GM08714 (cell line): Measurements from ENCODE around the gene TOR3A.

Experiments used
- H3K4me3 ChIP-seq: fragments of 200-500 bp; sonication (Bioruptor generic); 2 replicates; pipeline ENCODE4 v1.5.1; 2014; ENCODE audit warnings: mild to moderate bottlenecking, low read length, inconsistent platforms
- ZNF274 ChIP-seq: IDR thresholded peaks from 2 replicates; pipeline ENCODE4 v1.6.1; 2012; ENCODE audit warnings: mild to moderate bottlenecking, low read depth, low read length

The TOR3A gene

GRCh38 chr1:179141592-179142251 lies 59.9 kb downstream of the TOR3A start:
- H3K4me3 ChIP-seq, result no peak overlapping the region
- no peak for TF ChIP-seq ZNF274

DNA sequence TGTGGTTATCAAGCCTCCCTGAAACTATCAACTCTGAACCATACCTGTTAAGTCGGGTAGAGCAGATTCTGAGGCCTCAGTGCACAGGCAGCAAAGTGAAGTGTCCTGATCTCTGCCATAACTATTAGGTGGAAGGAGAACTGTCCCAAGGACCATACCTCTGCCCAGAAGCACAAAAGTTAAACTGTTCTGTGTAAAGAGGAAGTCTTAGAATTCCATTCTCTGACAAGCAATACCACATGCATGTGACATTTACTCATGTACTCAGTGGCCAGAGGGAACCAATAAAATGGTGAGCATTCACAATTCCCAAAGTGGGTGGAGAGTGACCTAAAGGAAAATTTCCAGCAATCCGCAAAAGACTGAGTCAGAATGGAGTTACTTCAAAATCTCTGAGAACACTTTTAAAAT lies 61.0 kb downstream of the TOR3A start:
- TF ChIP-seq ZNF274, result no peak
- H3K4me3 ChIP-seq, result no peak overlapping the region

DNA sequence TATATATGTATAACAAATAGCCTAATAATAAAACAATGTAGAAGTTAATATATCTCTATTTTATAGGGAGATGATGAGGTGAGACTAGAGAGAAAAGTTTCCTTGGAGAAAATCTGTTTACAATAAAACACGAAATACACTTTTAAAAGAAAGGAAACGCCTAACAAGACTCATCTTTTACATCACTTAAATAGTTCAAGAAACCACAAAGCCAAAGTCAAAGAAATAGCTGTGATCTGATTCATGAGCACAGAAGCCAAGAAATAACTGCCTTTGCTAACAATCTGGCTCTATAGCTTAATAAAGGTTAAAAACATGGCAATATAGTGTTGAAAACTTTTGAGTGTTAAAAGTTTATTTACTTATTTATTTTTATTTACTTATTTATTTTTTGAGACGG lies 61.5 kb downstream of the TOR3A start:
- no peak for TF ChIP-seq ZNF274
- H3K4me3 ChIP-seq, result no peak overlapping the region

GRCh38 chr1:179144626-179145025 lies 62.8 kb downstream of the TOR3A start:
- TF ChIP-seq ZNF274, result no peak
- no peak overlapping the region for H3K4me3 ChIP-seq

GRCh38 chr1:179145521-179145920 lies 63.7 kb downstream of the TOR3A start:
- no peak for TF ChIP-seq ZNF274
- no peak overlapping the region for H3K4me3 ChIP-seq
